Measurements from ENCODE around the gene SPON1. TPM values are rescaled to one million over a fixed set of nuclear protein-coding genes. Genes with fewer than 3 reads are reported as not detected.

The SPON1 gene
- total RNA-seq, 1 experiment from 2014 or later, result 0.20 TPM

- Mint-ChIP-seq H3K27me3 (ENCODE audit: low read depth) (peaks cover 2% of the 10 kb centered on the region; the same call in 1 of the 2 replicates), H3K36me3 (ENCODE audit: insufficient read depth in 1 of 3, low read depth in 3 of 3) (no peaks in the 10 kb centered on the region), H3K27ac (no peak overlapping the region), H3K9me3 (no peaks in the 10 kb centered on the region), H3K4me1 (peaks cover 0 to 8% of the 10 kb centered on the region in 2 experiments; a peak in 3 of 4 replicates), H3K4me3 (no peak overlapping the region)
- no peak overlapping the region for H3K23ac ChIP-seq (ENCODE audit: insufficient read length, low read depth, low read length)
- no peak overlapping the region for H3K9ac ChIP-seq (ENCODE audit: extremely low read depth, insufficient read length, low read length)
- H3K79me2 ChIP-seq (ENCODE audit: insufficient read depth, low read length), result no peaks in the 10 kb centered on the region
- no peak overlapping the region for H2BK20ac ChIP-seq (ENCODE audit: low read depth, low read length, poor library complexity, severe bottlenecking)
- no peak for TF ChIP-seq CTCF (conservative IDR thresholded peaks at IDR 0.05)
- no peaks in the 10 kb centered on the region for H4K20me1 ChIP-seq (ENCODE audit: control insufficient read depth, insufficient read depth, insufficient read length)
- no peak overlapping the region for H3K14ac ChIP-seq (ENCODE audit: insufficient read depth, low read length)
- H3K27ac ChIP-seq (ENCODE audit: insufficient read length, low read depth, low read length), result no peak overlapping the region
- no peak overlapping the region for H2BK5ac ChIP-seq (ENCODE audit: insufficient read length, low read length)
- H2AK5ac ChIP-seq (ENCODE audit: insufficient read length, low read length), result no peak overlapping the region
- no peak overlapping the region for H4K8ac ChIP-seq (replicated peaks; ENCODE audit: insufficient read length, low read depth, low read length)
- H3K4ac ChIP-seq (ENCODE audit: low read depth, low read length), result no peak overlapping the region
- H2BK15ac ChIP-seq (ENCODE audit: low read depth, low read length), result no peak overlapping the region
- no peaks in the 10 kb centered on the region for H3K9me3 ChIP-seq (ENCODE audit: control insufficient read depth, low read depth, low read length)
- no peaks in the 10 kb centered on the region for H3K27me3 ChIP-seq (ENCODE audit: insufficient read depth, low read length)
- H4K5ac ChIP-seq (ENCODE audit: insufficient read length, low read depth, low read length), result no peak overlapping the region
- H3K79me1 ChIP-seq (ENCODE audit: insufficient read depth, low read depth, low read length, poor library complexity, severe bottlenecking), result no peaks in the 10 kb centered on the region
- no peaks in the 10 kb centered on the region for H3K23me2 ChIP-seq (ENCODE audit: insufficient read length, low read depth, low read length, poor library complexity, severe bottlenecking)
- H2BK120ac ChIP-seq (ENCODE audit: low read depth, low read length, poor library complexity, severe bottlenecking), result no peak overlapping the region
- H2BK12ac ChIP-seq (ENCODE audit: insufficient read length, low read depth, low read length), result no peak overlapping the region
- no CpG with 5 or more reads among the region's 4 CpGs for WGBS (ENCODE audit: extremely low coverage, insufficient read length, low lambda C conversion rate)
- H3T11ph ChIP-seq (ENCODE audit: low read length), result no peak overlapping the region
- no peak overlapping the region for H4K91ac ChIP-seq (ENCODE audit: insufficient read length, low read depth, low read length)
- no peaks in the 10 kb centered on the region for H3K4me1 ChIP-seq (ENCODE audit: insufficient read depth, low read length)
- no peak for DNase-seq
- no peak overlapping the region for H3K18ac ChIP-seq (ENCODE audit: insufficient read length, low read depth, low read length)
- no peak overlapping the region for H3K56ac ChIP-seq (ENCODE audit: insufficient read length, low read depth, low read length)
- no peak overlapping the region for H2AFZ ChIP-seq (ENCODE audit: low read length)
- no peak overlapping the region for H3K4me2 ChIP-seq (ENCODE audit: insufficient read depth, insufficient read length, low read length)
Observed at GRCh38 chr11:14041565-14041964, 79.0 kb downstream of the SPON1 start.

Measured in H9 (cell line).